Astrocyte of the spinal cord (primary cell): ENCODE results near the gene ATP2A3.
"Not testable (repeated sequence)": the region's sequence is repeated elsewhere in the genome, so short reads cannot be mapped to it uniquely, and the experiment has no call there.

ENCODE experiments used
- DNase-seq: peaks from one replicate; pipeline ENCODE4 v3.0.0; 2011; ENCODE audit warnings: low read depth, low spot score
- H3K4me3 ChIP-seq: 2 replicates; pipeline ENCODE4 v1.5.1; 2011; ENCODE audit warnings: low read depth, mild to moderate bottlenecking, low read length, moderate library complexity
- CTCF ChIP-seq: IDR thresholded peaks from 2 replicates; pipeline ENCODE4 v1.5.1; 2012; ENCODE audit warnings: low read depth, mild to moderate bottlenecking, low read length, inconsistent platforms
- in situ Hi-C: cut with HindIII; loops from 2 replicates; pipeline ENCODE4 v1.10.0; 2017; ENCODE audit warnings: low sequenced_read_pairs

ATP2A3 gene

GRCh38 chr17:3951003-3951402, 13.2 kb downstream of the ATP2A3 start:
- no peak for TF ChIP-seq CTCF
- no peak overlapping the region for H3K4me3 ChIP-seq
- DNase-seq: no peak
- in situ Hi-C loops: no loop called here

GRCh38 chr17:3950584-3950983, 13.7 kb downstream of the ATP2A3 start:
- no peak for DNase-seq
- TF ChIP-seq CTCF: no peak
- in situ Hi-C loops: no loop called here
- no peak overlapping the region for H3K4me3 ChIP-seq

- no peak for DNase-seq
- no peak for TF ChIP-seq CTCF
- no peak overlapping the region for H3K4me3 ChIP-seq
- in situ Hi-C loops: no loop called here
Measured at GRCh38 chr17:3949418-3949817, 14.8 kb downstream of the ATP2A3 start.

GRCh38 chr17:3948551-3948950, 15.7 kb downstream of the ATP2A3 start:
- H3K4me3 ChIP-seq, DNase-seq, in situ Hi-C loops: not testable (repeated sequence)

GRCh38 chr17:3947318-3947810, 16.9 kb downstream of the ATP2A3 start:
- in situ Hi-C loops: no loop called here
- TF ChIP-seq CTCF: no peak
- no peak for DNase-seq
- H3K4me3 ChIP-seq: no peak overlapping the region

GRCh38 chr17:3946711-3947235, 17.5 kb downstream of the ATP2A3 start:
- in situ Hi-C loops: no loop called here
- no peak for TF ChIP-seq CTCF
- no peak overlapping the region for H3K4me3 ChIP-seq
- no peak for DNase-seq

- no peak for TF ChIP-seq CTCF
- in situ Hi-C loops: no loop called here
- peak; percentile 48 for DNase-seq
- H3K4me3 ChIP-seq: peak overlapping the region; percentile 42
Measured at GRCh38 chr17:3944485-3945388, 19.5 kb downstream of the ATP2A3 start.
